HCT116 (cell line): ENCODE data around the gene ARHGEF10L. TPM values are rescaled to one million over a fixed set of nuclear protein-coding genes. Genes with fewer than 3 reads are reported as not detected.

Experiments
- ATAC-seq: fragments of 200-7000 bp; cut with Tn5 transposase; 2 replicates; pipeline ENCODE4 v1.9.1; 2020; ENCODE audit warnings: mild to moderate bottlenecking, moderate library complexity
- BruUV-seq: library from RNA; stranded (reverse); fragments of 400-500 nt; replicated peaks from 2 replicates; lab custom pipeline; 2021; lab: Mats Ljungman, UMichigan
- CTCF ChIA-PET: fragments of 300-600 bp; sonication (Branson Sonifier 250); formaldehyde crosslinking; loops from one replicate; lab custom pipeline; 2021; ENCODE audit warnings: antibody characterized with exemption; lab: Charles Lee
- POLR2A ChIA-PET: fragments of 300-600, 350-600 bp; sonication (Branson Sonifier 250); formaldehyde crosslinking; loops from one replicate; lab custom pipeline; 2021; ENCODE audit warnings: antibody characterized with exemption; lab: Charles Lee
- RAD21 ChIA-PET, 2 experiments: fragments of 300-600 bp; sonication (Branson Sonifier 250); formaldehyde crosslinking; loops; one replicate each; lab custom pipeline; 2023; ENCODE audit warnings: low total read pairs in 2 of 2; ENCODE audit not compliant: uncharacterized antibody in 2 of 2, unreplicated experiment in 2 of 2, low non-redundant PET in 1 of 2; lab: Charles Lee
- DNase-seq: peaks from one replicate; pipeline ENCODE4 v3.0.0-alpha.2; 2010; ENCODE audit warnings: low read depth, low spot score
- H2AFZ ChIP-seq: fragments of 200-600 bp; shearing (Covaris generic), sonication (generic); 2 replicates; pipeline ENCODE4 v1.6.1; 2017; ENCODE audit warnings: low read depth, mixed run types, mixed read lengths, antibody characterized with exemption, low read length; ENCODE audit not compliant: poor library complexity, severe bottlenecking
- H3K27ac ChIP-seq: 2 replicates; pipeline ENCODE4 v1.5.1; 2012; ENCODE audit warnings: low read depth, low read length
- H3K27me3 ChIP-seq: fragments of 200-600 bp; sonication (generic); 2 replicates; pipeline ENCODE4 v1.6.1; 2016; ENCODE audit warnings: mixed run types, low read length, mixed read lengths; ENCODE audit not compliant: insufficient read depth
- H3K36me3 ChIP-seq, 2 experiments: fragments of 200-500 bp in 1 of 2; fragments of 200-600 bp in 1 of 2; sonication (Bioruptor generic) in 1 of 2; sonication (generic) in 1 of 2; 2 replicates each; pipeline versions ENCODE4 v1.5.1 to v1.6.1; 2014 to 2016; ENCODE audit warnings: low read length in 2 of 2, inconsistent platforms in 1 of 2, mixed read lengths in 1 of 2, mixed run types in 1 of 2; ENCODE audit not compliant: insufficient read depth in 2 of 2, control insufficient read depth in 1 of 2
- H3K4me1 ChIP-seq, 2 experiments: fragments of 200-600 bp in 1 of 2; sonication (generic) in 1 of 2; 2 replicates each; pipeline versions ENCODE4 v1.5.1 to v1.6.1; 2012 to 2017; ENCODE audit warnings: low read length in 2 of 2, inconsistent platforms in 1 of 2, mild to moderate bottlenecking in 1 of 2, mixed read lengths in 1 of 2, mixed run types in 1 of 2, moderate library complexity in 1 of 2; ENCODE audit not compliant: insufficient read depth in 2 of 2, control insufficient read depth in 1 of 2
- H3K4me2 ChIP-seq: fragments of 200-600 bp; sonication (generic); 2 replicates; pipeline ENCODE4 v1.6.1; 2017; ENCODE audit warnings: mixed run types, low read length, mixed read lengths
- H3K4me3 ChIP-seq, 2 experiments: fragments of 200-600 bp in 1 of 2; sonication (generic) in 1 of 2; replicated peaks in 1 of 2; 2 replicates each; pipeline ENCODE4 v1.5.1; 2011 to 2016; ENCODE audit warnings: low read length in 2 of 2, control low read depth in 1 of 2, low read depth in 1 of 2, mild to moderate bottlenecking in 1 of 2, mixed read lengths in 1 of 2, mixed run types in 1 of 2
- H3K79me2 ChIP-seq: fragments of 200-600 bp; sonication (generic); 2 replicates; pipeline ENCODE4 v1.6.1; 2017; ENCODE audit warnings: mild to moderate bottlenecking, mixed run types, low read length, moderate library complexity, mixed read lengths; ENCODE audit not compliant: insufficient read depth
- H3K9ac ChIP-seq: fragments of 200-600 bp; sonication (generic); 2 replicates; pipeline ENCODE4 v1.6.1; 2016; ENCODE audit warnings: low read length, mixed read lengths
- H3K9me2 ChIP-seq: fragments of 200-600 bp; sonication (generic), shearing (Covaris generic); 2 replicates; pipeline ENCODE4 v1.6.1; 2017; ENCODE audit warnings: mixed run types, mild to moderate bottlenecking, moderate library complexity; ENCODE audit not compliant: insufficient read depth
- H3K9me3 ChIP-seq, 2 experiments: fragments of 200-500 bp in 1 of 2; fragments of 200-600 bp in 1 of 2; sonication (Bioruptor generic) in 1 of 2; sonication (generic) in 1 of 2; 2 replicates each; pipeline ENCODE4 v1.6.1; 2014 to 2017; ENCODE audit warnings: low read length in 2 of 2, mixed read lengths in 2 of 2, inconsistent platforms in 1 of 2, low read depth in 1 of 2, mild to moderate bottlenecking in 1 of 2, mixed run types in 1 of 2, moderate library complexity in 1 of 2; ENCODE audit not compliant: control insufficient read depth in 1 of 2, insufficient read depth in 1 of 2
- H4K20me1 ChIP-seq: fragments of 200-600 bp; sonication (generic), shearing (Covaris generic); 2 replicates; pipeline ENCODE4 v1.6.1; 2017; ENCODE audit warnings: mixed run types, mild to moderate bottlenecking, moderate library complexity; ENCODE audit not compliant: insufficient read depth
- CEBPB ChIP-seq: IDR thresholded peaks from 2 replicates; pipeline ENCODE4 v1.6.1; 2012; ENCODE audit warnings: low read depth
- CTCF ChIP-seq, 3 experiments: fragments of 200-600 bp in 1 of 3; sonication (generic) in 1 of 3; IDR thresholded peaks in 2 of 3; conservative IDR thresholded peaks in 1 of 3; 2 replicates each; pipeline ENCODE4 v1.5.1; 2012 to 2017; ENCODE audit warnings: low read depth in 2 of 3, low read length in 2 of 3, antibody characterized with exemption in 1 of 3, borderline replicate concordance in 1 of 3, control low read depth in 1 of 3, mild to moderate bottlenecking in 1 of 3, mixed read lengths in 1 of 3, mixed run types in 1 of 3, moderate library complexity in 1 of 3; ENCODE audit not compliant: insufficient read depth in 1 of 3
- JUND ChIP-seq: IDR thresholded peaks from 2 replicates; pipeline ENCODE4 v1.6.1; 2012
- POLR2AphosphoS5 ChIP-seq: IDR thresholded peaks from 2 replicates; pipeline ENCODE4 v1.6.1; 2011; ENCODE audit warnings: mild to moderate bottlenecking, low read depth, low read length, moderate library complexity
- RAD21 ChIP-seq: IDR thresholded peaks from 2 replicates; pipeline ENCODE4 v1.6.1; 2012; ENCODE audit warnings: low read depth, mild to moderate bottlenecking
- REST ChIP-seq: IDR thresholded peaks from 2 replicates; pipeline ENCODE4 v1.6.1; 2012; ENCODE audit warnings: low read depth
- ZFX ChIP-seq: fragments of 450-650 bp; IDR thresholded peaks from 2 replicates; pipeline ENCODE4 v1.6.1; 2017
- ZNF274 ChIP-seq: fragments of 200-500 bp; sonication (Bioruptor generic); IDR thresholded peaks from 2 replicates; pipeline ENCODE4 v1.6.1; 2014; ENCODE audit warnings: mild to moderate bottlenecking, low read depth, low read length, inconsistent platforms
- intact Hi-C: fragments of 100-400 bp; cut with micrococcal nuclease; formaldehyde crosslinking; loops from 2 replicates; pipeline ENCODE4 v1.10.0; 2022
- total RNA-seq: library from RNA; stranded (reverse); gene quantifications from one replicate; pipeline ENCODE4 v1.2.1, GENCODE V29; 2021; ENCODE audit not compliant: unreplicated experiment

Gene ARHGEF10L
- total RNA-seq, 1 experiment from 2014 or later, result 14.7 TPM

GRCh38 chr1:17531343-17531681 lies 8.2 kb upstream of the ARHGEF10L start:
- ATAC-seq (no peak), DNase-seq (no peak)
- Histone ChIP-seq H3K27me3 (no peaks in the 10 kb centered on the region), H3K4me1 (peaks cover 51 to 83% of the 10 kb centered on the region in 2 experiments), H4K20me1 (no peaks in the 10 kb centered on the region), H3K9me3 (no peaks in the 10 kb centered on the region), H3K27ac (peak overlapping the region; percentile 76), H3K79me2 (no peaks in the 10 kb centered on the region), H3K9ac (peak overlapping the region; percentile 52), H2AFZ (no peak overlapping the region), H3K4me3 (no peak overlapping the region), H3K4me2 (peak overlapping the region; percentile 59), H3K36me3 (no peaks in the 10 kb centered on the region), H3K9me2 (no peaks in the 10 kb centered on the region)
- intact Hi-C loops, result no loop called here
- ChIA-PET RAD21 (interaction anchor here in 1 of 2 experiments (0.8 to 1.0 kb wide), 2 partner anchors 38 to 42 kb away, joined by 3 read pairs; no protein-coding TSS in a partner anchor), POLR2A (no interaction called here), CTCF (interaction anchor here (0.8 to 1.0 kb wide), 2 partner anchors 43 to 75 kb away, joined by 3 read pairs; no protein-coding TSS in a partner anchor)
- no TSS peak for BruUV-seq
- TF ChIP-seq CTCF (IDR thresholded peaks at IDR 0.05 in 2 of 3, conservative IDR thresholded peaks at IDR 0.05 in 1 of 3; ENCODE audit: borderline replicate concordance in 1 of 3, insufficient read depth in 1 of 3, low read depth in 2 of 3, low read length in 2 of 3) (no peak), POLR2AphosphoS5 (no peak; the same call in 1 of the 2 replicates), ZNF274 (no peak), RAD21 (no peak), CEBPB (no peak), REST (no peak), ZFX (no peak), JUND (no peak)
